Caki2 (cell line): Measurements from ENCODE around the gene CLIC1. TPM values are rescaled to one million over a fixed set of nuclear protein-coding genes. Genes with fewer than 3 reads are reported as not detected.
"Not testable (repeated sequence)": the region's sequence is repeated elsewhere in the genome, so short reads cannot be mapped to it uniquely, and the experiment has no call there.

Source experiments
- DNase-seq: peaks from one replicate; pipeline ENCODE4 v3.0.0-alpha.2; 2015; ENCODE audit warnings: low read depth
- in situ Hi-C: cut with HindIII; loops from 2 replicates; pipeline ENCODE4 v1.10.0; 2016; ENCODE audit warnings: low sequenced_read_pairs, low pct_unique_long_range_greater_than_20kb, mixed read lengths
- total RNA-seq: library from RNA; depleted of rRNA; stranded (reverse); fragments of >200 nt; shearing (Covaris generic); gene quantifications from 2 replicates; pipeline ENCODE4 v1.2.3, GENCODE V29; 2014; ENCODE audit warnings: low replicate concordance

CLIC1 gene
- total RNA-seq, 1 experiment from 2014 or later = 1,598 TPM

DNA sequence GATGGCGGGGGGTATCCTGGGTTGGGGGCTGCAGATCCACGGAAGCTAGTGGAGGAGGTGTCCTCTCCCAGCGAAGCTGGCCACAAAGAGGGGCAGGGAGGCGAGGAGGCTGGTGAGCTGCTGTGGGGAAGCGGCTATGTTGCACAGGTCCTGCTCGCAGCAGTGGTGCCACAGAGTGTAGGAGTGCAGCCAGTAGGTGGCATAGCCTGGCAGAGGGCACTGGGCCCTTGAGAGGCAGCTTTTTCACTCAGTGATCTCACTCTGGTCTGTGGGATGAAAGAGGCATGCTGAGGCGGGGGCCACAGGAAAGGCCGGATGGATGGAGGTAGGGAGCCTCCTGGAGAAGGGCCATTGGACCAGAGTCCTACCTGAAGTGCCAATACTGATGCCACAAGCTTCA lies 24.0 kb downstream of the CLIC1 start:
- in situ Hi-C loops = no loop called here
- no peak for DNase-seq

DNA sequence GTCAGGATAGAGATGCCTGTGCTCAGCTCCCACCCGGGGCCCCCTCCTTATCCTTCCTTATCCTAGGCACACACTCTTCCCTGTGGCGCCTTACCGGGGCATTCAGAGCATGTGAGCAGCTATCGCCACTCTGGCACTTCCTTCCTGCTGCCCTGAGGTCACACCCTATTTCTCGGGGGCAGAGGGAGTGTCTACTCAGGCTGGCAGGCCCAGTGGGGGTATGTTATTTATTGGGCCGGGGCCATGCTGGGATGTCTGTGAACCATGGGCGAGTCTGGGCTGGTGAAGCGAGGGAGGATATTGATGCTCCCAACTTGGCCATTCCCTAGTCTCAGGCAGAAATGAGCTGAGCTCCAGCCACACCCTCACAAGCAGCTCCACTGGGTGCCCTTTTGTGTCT lies 25.1 kb downstream of the CLIC1 start:
- no peak for DNase-seq
- in situ Hi-C loops = no loop called here

DNA sequence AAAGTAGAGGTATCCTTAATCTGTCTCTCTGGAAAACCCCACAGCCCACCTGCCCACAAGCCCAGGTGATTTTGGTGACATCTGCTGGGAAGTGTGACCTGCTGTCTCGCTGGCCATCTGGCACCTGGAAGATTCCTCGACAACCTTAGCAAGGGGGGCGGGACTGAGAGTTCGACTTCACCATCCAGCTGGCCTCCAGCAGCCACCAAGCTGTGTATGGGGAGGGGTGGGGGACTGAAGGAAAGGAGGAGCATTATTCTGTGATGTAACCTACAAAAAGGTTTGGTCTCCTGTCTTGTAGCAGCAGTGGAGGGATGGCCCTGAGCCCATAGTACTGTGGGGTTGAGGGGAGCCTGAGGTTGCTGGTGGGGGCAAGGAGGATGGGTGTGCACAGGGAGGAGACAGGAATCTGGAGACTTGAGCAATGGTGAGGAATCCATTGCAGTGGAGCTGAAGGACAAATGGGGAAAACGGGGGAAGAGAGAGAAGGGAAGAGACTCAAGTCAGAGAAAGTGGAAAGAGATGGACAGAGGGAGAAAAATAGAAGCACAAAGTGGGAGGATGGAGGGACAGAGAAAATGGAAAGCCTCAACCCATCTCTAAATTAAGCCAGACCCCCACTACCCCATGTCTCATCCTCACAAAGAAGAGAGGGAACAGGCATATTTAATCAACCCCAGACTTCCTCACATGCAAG lies 25.7 kb downstream of the CLIC1 start:
- DNase-seq = no peak

DNA sequence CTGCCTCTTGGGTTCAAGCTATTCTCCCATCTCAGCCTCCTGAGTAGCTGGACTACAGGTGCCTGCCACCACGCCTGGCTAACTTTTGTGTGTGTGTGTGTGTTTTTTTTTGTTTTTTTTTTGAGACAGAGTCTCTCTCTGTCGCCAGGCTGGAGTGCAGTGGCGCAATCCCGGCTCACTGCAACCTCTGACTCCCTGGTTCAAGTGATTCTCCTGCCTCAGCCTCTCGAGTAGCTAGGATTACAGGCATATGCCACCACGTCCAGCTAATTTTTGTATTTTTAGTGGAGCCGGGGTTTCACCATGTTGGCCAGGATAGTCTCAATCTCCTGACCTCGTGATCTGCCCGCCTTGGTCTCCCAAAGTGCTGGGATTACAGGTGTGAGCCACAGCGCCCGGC lies 27.2 kb downstream of the CLIC1 start:
- DNase-seq, in situ Hi-C loops: not testable (repeated sequence)

More for the DNA sequence above, 25.7 kb downstream of the CLIC1 start:
- in situ Hi-C loops = no loop called here

DNA sequence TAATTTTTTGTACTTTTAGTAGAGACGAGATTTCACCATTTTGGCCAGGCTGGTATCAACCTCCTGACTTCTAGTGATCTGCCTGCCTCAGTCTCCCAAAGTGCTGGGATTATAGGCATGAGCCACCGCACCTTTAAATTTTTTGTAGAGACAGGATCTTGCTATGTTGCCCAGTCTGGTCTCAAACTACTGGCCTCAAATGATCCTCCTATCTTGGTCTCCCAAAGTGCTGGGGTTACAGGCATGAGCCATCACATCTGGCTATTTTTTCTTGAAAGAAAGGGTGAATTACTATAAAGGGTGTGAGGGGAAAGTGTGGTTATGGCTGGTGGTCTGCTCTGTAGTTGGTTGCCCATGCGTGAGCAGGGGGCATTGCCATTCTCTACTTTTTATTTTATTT lies 28.1 kb downstream of the CLIC1 start:
- in situ Hi-C loops = no loop called here
- no peak for DNase-seq

DNA sequence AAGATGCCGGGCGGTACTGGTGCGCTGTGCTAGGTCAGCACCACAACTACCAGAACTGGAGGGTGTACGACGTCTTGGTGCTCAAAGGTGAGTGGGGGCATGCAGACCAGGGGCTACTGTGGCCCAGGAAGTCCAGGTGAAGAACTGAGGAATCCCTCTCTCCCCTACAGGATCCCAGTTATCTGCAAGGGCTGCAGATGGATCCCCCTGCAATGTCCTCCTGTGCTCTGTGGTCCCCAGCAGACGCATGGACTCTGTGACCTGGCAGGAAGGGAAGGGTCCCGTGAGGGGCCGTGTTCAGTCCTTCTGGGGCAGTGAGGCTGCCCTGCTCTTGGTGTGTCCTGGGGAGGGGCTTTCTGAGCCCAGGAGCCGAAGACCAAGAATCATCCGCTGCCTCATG lies 28.6 kb downstream of the CLIC1 start:
- DNase-seq = no peak
- in situ Hi-C loops = no loop called here

DNA sequence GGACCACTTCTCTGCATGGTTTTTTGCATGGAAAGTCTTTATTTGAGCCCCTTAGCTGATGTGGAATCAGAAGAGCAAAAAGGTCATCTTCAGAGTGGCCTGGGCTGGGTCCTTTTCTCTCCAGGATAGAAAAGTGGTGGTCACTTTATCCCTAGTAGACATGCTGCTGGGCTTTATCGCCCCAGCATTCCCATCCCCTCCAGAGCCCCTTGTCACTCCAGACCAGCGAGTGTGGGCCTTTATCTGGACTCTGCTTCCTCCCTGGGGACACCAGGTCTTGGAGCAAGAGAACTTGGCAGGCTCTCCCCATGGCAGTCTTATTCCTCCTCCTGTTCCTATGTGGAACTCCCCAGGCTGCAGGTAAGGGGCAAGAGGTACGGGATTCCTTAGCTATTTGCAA lies 29.7 kb downstream of the CLIC1 start, which contains the start of gene LY6G6F:
TSS of gene LY6G6F (plus strand) at position 268 of the 400 bp plus-strand sequence. CDS start at position 309, 41 bp downstream.
- in situ Hi-C loops = no loop called here
- DNase-seq = no peak

DNA sequence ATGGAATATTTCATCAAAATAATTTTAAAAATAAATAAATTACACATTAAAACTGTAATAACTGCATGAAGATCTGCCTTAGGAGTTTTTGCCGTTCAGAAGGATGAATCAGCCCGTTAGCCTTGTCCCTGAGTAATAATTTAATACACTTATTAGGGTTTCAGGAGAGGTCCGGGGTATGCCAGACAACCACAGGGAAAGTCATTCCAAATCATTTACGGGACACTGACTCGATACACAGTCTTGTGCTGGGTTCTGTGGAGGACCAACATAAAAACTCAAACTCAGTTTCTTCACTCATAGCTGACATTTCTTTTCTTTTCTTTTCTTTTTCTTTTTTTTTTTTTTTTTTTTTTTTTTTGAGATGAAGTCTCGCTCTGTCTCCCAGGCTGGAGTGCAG lies 30.4 kb downstream of the CLIC1 start:
- DNase-seq = no peak
- in situ Hi-C loops = no loop called here

DNA sequence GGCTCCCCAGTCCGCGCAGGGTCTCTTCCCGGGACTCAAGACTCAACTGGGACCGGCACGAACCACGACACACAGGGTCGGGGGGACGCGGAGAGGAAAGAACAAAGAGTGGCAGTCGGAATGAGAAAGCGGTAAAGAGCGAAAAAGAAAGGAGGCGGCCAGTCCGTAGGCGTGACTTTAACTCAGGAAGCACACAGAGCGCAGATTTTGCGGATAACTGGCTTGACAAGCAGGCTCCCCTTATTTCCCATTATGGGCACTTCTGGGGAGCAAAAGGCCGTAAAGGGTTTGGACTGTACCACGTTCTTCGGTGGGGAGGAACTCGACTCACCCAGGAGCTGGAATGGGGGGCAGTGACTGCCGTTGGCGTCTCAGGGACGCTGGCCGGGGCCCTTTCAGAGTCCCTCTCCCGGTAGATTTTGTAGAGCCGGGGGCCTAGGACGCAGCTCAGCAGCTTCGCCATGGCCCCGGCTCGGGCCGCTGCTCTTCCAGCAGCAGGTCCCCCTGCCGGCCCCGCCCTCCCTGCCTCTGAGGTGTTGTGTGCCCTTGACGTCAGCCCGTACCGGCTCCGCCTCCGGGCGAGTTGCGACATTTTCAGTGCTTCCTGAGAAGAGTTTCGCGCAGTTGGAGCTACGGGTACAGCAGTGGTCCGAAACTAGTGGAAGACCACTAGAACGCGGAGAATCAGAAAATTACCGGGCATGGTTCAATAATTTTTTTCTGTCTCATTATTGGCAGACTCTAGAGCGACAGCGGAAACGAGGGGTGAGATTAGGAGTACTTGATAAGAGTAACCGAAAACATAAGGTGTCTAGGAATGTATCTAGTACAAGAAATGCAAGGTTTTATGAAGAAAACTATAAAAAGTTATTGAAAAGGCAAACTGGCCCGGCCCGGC lies 33.3 kb downstream of the CLIC1 start, which contains the start of gene ABHD16A:
TSS of gene ABHD16A (minus strand) at position 506 of the 898 bp plus-strand sequence. CDS start at position 463, 43 bp downstream.
- DNase-seq = peak; percentile 94
- in situ Hi-C loops = no loop called here

DNA sequence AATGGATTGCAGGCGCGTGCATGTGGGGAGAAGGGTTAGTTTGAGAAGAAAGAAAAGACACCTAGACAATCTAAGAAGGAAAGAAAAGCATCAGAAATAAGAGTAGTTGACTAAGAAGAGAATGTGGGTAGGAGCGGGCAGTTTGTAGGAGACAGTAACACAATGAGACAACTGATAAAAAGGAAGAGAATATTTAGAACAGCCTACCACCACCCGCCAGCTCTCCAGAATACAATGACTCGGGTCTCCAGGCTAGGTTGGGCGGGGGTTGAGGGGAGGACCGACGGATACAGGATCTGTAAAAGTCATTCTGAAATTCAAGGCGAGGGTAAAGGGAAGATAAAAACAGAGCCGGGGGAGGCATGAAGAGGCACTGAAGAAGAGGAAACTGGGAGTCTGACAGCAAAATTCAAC lies 33.9 kb downstream of the CLIC1 start:
- in situ Hi-C loops = no loop called here
- no peak for DNase-seq

DNA sequence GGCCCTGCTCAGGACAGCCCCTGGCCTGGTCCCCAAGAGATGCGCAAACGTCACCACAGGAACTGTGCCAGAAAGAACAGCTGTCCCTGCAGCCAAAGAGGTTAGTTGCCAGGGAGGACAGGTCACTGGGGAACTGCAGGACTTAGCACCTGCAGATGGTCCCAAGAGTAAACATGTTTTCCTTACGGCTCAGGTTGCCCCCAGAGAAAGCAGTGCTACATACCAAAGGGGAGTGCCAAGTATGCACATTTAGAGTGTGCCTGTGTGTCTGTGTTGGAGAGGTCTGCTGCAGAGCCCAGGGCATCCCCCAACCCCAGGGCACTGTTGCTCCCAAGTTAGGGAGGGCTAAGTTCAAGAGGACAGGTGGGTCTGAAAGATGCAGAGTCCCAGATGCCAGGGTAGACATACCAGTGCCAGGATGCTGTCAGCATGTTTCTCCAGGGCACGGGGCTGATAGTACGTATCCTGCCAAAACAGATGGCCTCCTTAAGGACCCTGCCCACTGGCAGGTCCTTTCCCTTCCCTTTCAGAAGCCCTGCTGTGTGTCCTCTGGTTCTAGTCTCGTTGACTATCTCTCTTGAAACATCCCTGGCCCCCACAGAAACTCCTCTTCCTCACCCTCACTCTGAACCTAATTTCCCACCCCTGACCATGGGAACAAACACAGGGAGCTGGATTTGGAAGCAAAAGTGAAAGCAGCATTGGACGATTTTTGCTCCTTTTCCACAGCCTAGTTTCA lies 34.5 kb downstream of the CLIC1 start:
- no peak for DNase-seq
- in situ Hi-C loops = no loop called here

DNA sequence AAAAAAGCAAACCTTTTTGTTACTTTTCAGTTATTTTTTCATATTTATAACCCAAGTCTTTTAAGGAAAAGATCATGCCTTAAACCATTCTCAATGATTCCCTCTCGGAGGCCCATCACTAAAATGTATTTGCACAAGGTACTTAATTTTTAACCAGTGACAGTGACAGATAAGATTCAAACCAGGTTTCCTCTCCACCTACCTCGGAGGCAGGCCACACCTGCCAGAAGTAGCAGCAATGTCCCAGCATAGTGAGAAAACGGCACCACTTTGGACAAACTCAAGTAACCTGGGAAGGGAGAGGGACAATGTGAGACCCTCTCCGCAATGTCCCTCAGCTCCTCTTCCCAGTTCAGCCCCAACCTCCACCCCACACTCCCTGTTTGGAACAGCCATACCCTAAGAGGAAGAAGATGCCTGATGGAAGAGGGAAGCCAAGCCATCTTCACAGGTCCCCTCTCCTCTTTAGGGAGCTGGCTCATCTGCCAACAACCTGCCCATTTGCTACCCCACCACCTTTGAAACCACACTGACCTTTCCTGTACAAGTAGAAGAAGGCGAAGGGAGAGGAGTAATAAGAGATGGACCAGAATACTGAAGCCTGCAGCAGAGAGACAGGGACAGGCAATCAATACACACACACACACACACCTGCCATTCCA lies 35.5 kb downstream of the CLIC1 start:
- no peak for DNase-seq
- in situ Hi-C loops = no loop called here

DNA sequence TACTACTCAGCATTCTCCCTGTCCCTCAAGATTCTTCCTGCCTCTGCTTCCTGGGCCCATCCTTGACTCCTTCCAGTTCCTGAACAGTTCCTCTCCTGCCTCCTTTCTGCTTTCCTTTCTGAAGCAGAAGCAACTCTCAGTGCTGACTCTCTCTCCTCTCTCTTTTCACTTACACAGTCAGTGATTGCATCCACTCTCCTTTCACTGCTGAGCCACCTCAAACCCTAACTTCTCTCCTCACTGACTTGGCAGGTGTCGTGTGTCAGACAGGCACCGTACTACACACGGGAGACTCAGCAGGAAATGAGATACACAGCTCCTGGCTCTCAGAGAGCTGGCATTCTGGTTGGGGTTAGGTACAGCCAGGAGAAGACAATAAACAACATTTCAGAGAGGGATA lies 38.8 kb downstream of the CLIC1 start:
- no peak for DNase-seq
- in situ Hi-C loops = no loop called here

DNA sequence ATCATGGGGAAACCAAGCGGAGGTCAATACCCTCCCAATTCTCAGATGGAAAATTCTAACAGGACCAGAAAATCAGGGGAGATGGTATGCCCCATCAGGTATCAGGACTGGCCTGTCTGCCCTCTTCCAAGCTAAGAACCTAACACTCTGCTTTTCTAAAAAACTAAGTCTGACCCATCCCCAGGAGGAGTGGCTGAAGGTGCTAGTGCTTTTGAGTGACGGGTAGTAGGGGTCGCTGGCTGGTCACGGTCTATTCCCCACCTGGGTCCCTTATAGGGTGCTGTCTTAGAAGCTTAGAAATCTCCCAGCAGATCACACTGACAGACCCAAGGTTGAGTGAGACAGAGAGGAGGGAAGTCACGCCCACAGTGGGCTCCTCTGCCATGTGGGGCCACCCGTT lies 42.8 kb downstream of the CLIC1 start:
- in situ Hi-C loops = no loop called here
- no peak for DNase-seq

DNA sequence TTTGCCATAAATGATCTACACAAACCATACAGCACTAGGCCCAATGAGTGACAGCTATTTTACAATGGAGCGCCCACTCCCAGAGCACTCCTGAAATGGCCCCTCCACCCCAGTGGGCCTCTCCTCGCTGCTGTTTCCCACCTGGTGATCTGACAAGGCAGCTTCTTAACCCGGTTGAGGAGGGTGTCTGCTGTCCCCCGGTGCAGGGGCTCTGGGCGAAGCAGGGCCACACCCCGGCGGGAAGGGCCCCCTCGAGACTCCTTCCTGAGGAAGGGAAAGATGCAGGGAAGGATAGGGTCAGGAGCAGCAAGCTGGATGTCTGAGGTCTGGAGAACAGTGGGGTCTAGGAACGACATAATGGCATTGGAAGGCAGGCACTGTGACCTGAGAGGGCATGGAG lies 43.4 kb downstream of the CLIC1 start:
- no peak for DNase-seq
- in situ Hi-C loops = no loop called here

DNA sequence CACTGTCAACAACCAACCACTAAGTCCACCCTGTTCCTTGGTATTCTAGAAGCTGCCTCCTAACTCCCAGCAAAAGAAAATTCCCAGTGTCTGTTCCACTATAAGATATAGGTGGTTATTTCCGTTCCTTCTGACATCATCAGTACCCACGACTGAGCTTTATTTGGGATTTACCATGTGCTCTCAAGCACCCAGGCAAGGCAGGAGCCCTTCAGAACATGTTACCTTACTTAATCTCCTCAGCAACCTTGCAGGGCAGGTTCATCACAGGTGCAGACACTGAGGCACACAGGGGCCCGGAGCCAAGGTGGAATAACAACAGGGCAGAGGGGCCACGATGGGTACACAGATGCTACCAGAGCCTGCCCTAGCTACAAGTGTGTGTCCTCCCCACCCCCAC lies 44.0 kb downstream of the CLIC1 start:
- in situ Hi-C loops = no loop called here
- no peak for DNase-seq

DNA sequence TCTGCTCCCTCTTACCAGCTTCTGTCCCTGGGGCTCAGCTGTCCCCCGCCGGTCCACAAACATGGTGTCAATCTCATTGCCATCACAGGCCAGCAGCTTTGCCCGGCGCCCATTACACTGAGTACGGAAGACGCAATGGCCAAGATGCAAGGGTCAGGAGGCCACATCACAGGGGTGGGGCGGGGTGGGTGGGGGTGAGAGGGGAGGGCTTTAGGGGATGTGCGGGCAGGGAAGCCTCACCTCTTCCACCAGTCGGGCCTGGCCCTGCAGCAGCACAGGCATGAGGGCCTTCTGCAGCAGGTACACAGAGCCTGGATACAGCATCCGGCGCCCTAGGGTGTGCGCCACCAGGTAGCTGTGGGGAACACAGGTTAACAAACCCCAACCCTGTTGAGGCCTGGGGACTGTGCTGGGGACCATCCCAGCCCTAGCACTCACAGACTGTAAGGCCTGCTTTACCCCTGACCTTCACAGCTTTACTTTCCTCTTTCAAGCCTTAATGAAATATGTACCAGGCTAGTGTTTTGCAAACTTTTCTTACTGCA lies 44.7 kb downstream of the CLIC1 start:
- in situ Hi-C loops = no loop called here

DNA sequence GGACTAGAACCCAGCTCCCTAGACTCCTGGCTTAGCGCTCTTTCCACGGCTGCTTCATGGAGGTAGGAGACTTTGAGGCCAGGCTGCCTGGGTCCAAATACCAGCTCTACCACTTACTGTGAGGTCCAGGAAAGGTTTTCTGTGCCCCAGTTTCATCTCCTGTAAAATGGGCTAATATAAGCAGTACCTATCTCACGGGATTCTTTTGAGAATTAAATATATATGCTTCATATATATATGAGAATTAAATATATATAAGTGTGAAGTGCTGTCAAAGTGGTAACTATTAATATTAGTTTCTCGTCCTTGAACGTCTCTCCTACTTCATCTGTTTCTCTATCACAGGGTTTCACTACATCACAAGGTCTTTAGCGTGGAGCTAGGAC lies 45.3 kb downstream of the CLIC1 start:
- DNase-seq = no peak
- in situ Hi-C loops = no loop called here

More for the DNA sequence above, 44.7 kb downstream of the CLIC1 start:
- DNase-seq = no peak
